ENCODE data around the gene PTGER1.

Gene PTGER1

DNA sequence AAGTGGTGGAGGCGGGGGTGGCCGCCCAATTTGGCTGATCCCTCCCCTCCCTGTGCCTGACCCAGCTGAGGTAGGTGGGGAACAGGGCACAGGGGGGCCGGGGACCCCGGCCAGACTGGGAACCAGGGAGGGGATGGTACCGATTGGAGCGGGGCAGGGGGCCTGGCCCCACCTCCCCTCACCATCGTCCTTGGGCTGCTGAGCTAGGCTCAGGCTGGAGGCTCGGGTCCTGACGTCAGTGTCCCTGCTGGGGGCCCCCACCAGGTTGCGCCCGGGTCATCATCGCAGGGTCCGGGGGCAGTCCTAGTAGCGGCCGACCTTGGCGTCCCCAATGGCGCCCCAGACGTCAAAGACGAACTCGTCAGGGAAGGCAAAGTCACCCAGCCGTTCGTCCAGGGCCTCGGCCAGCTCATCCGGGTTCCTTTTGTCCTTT lies 3.0 kb upstream of the PTGER1 start:
- DNase-seq (ENCODE audit: low read depth), result no peak
- no peak overlapping the region for H3K4me3 ChIP-seq (ENCODE audit: low read length)
- TF ChIP-seq, protein P1, sequence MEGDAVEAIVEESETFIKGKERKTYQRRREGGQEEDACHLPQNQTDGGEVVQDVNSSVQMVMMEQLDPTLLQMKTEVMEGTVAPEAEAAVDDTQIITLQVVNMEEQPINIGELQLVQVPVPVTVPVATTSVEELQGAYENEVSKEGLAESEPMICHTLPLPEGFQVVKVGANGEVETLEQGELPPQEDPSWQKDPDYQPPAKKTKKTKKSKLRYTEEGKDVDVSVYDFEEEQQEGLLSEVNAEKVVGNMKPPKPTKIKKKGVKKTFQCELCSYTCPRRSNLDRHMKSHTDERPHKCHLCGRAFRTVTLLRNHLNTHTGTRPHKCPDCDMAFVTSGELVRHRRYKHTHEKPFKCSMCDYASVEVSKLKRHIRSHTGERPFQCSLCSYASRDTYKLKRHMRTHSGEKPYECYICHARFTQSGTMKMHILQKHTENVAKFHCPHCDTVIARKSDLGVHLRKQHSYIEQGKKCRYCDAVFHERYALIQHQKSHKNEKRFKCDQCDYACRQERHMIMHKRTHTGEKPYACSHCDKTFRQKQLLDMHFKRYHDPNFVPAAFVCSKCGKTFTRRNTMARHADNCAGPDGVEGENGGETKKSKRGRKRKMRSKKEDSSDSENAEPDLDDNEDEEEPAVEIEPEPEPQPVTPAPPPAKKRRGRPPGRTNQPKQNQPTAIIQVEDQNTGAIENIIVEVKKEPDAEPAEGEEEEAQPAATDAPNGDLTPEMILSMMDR (conservative IDR thresholded peaks at IDR 0.05; ENCODE audit: low read length), result no peak

DNA sequence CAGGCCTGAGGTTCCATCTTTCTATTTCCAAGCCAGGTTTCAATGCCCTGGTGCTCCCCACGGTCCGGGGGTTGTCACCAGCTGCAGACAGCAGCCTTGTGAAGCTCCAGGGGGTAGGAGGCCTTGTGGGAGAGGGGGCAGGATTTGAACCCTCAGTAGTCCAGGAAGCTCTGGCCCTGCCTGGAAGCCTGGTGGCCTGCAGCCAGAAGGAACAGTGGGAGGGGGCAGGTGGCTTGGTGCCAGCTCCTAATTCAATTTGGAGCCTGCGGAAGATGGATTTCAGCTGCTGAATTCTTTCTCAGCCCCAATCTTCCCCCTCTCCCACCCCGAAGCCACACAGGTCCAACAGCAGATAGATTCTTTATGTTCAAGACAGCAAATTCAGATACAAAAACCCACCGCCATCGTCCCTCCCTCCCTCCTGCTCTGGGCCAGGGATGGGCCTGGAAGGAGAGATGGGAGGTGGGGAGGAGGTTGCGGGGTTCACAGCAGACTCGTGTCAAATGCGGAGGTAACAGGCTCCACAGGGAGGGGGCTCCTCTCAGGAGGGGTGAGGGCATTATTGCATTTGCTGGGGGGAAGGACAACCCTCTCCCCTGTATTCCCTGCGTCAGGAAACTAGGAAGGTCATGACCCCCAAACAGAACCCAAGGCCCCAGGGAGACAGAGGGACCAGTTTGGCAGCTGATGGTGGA lies 2.4 kb upstream of the PTGER1 start:
- no peak overlapping the region for H3K4me3 ChIP-seq (ENCODE audit: low read length)
- TF ChIP-seq, protein P1 (conservative IDR thresholded peaks at IDR 0.05; ENCODE audit: low read length), result no peak
- DNase-seq (ENCODE audit: low read depth), result no peak

DNA sequence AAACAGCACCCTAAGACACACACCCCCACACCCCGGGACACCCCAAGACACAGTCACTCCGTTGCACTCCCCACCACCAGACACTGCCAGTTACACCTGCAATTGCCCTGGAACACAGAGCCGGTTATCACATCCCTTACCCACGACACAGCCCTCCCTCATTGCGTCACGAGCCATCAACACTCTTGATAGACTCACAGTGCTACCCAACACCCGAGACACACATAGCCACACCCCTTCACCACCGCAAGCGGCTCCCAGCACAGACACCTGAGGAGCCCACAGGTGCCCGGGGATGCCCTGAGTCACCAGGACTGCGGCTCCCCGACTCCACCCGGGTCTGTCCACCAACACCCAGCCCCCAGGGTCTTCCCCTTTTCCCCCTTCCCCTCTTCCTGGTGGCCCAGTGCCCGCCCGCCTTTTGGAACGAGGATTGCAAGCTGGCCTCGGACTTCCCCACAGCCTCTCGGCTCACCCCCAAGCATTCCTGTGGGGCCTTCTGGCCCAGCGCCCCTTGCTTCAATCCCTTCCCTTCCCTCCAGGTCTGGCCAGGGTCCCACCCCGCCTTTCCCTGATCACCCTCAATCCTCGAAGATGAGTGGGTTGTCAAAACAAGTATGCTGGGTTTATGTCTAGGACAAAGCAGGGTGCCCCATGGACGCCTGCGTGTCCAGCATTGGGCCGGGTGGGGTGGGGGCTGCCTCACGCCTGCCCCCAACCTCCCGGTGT lies 1.7 kb upstream of the PTGER1 start:
- no peak overlapping the region for H3K4me3 ChIP-seq (ENCODE audit: low read length)
- DNase-seq (ENCODE audit: low read depth), result peak; percentile 78
- TF ChIP-seq, protein P1 (conservative IDR thresholded peaks at IDR 0.05; ENCODE audit: low read length), result no peak

DNA sequence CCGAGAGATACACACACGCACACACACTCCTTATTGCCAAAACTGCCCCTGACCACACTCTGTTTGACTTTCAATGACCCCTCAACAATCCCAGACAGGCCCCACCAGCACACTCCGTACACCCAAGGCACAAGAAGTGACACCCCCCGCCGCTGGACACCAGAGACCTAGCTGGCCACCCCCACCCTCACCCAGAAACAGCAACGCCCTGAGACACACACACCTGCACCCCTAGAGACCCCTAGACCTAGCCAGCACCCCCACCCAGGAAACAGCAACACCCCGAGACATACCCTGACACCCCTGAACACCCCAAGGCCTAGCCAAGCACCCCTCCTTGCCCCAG lies 1.1 kb upstream of the PTGER1 start:
- H3K4me3 ChIP-seq (ENCODE audit: low read length), result no peak overlapping the region
- TF ChIP-seq, protein P1 (conservative IDR thresholded peaks at IDR 0.05; ENCODE audit: low read length), result no peak
- DNase-seq (ENCODE audit: low read depth), result no peak

DNA sequence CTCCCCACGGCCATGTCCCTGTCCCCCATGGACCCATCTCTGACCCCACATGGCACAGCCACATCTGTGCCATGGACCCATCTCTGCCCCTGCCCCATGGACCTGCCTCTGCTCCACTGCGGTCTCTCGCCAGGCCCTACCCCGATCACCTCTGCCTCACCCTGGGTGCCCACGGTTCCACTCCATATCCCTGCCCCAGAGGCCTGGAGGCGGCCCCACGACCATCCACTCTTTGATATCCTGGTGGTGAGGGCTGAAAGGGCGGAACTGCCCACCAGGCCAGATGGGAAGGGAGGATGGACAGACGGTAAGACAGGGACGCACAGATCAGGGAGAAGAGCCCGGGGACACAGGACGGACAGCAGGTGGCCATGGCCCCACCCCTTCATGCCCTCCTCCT lies 327 bp downstream of the PTGER1 start:
- H3K4me3 ChIP-seq (ENCODE audit: low read length), result peak overlapping the region; percentile 16; the same call in 1 of the 2 replicates
- TF ChIP-seq, protein P1 (conservative IDR thresholded peaks at IDR 0.05; ENCODE audit: low read length), result no peak
- no peak for DNase-seq (ENCODE audit: low read depth)

DNA sequence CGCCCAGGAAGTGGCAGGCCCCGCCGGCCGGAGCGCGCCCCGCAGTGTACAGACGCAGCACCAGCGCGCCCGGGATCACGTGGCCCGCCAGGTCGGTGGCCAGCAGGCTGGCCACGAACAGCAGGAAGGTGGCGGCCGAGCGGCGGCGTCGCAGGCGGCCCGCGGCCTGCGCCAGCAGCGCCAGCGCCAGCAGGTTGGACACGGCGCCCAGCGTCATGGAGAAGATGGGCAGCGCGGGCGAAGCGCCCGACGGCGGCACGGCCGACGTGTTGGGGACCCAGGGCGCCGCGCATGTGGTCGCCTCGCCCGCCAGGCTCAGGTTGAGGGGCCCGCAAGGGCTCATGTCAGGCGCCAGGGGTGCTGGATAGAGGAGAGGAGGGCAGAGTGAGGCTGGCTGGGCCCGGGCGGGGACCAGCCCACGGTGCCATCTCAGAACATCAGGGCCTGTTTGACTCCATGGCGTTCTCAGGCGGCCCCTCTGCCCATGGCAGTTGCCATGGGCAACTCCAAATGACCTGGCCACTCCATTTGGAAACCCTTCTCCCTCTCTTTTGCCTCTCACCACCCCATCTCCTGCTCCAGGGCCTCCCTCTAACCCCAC lies 1.1 kb downstream of the PTGER1 start:
- no peak for DNase-seq (ENCODE audit: low read depth)
- H3K4me3 ChIP-seq (ENCODE audit: low read length), result no peak overlapping the region
- TF ChIP-seq, protein P1 (conservative IDR thresholded peaks at IDR 0.05; ENCODE audit: low read length), result no peak

Measured in AG10803 (cell line).